SJCRH30 (cell line): ENCODE results near the gene NIT2. TPM values are rescaled to one million over a fixed set of nuclear protein-coding genes. Genes with fewer than 3 reads are reported as not detected.
A peak's percentile ranks its signal among the peaks of the same experiment; 100 is the strongest.

ENCODE experiments used
- DNase-seq, 2 experiments: peaks; one replicate each; pipeline ENCODE4 v3.0.0-alpha.2; 2015 to 2020
- H3K27ac ChIP-seq: fragments of 250-450 bp; sonication (Bioruptor Pico); 2 replicates; pipeline ENCODE4 v1.5.1; 2020; ENCODE audit warnings: mild to moderate bottlenecking, moderate library complexity
- H3K27me3 ChIP-seq: fragments of 250-450 bp; sonication (Bioruptor Pico); 2 replicates; pipeline ENCODE4 v1.5.1; 2020; ENCODE audit warnings: mild to moderate bottlenecking, moderate library complexity
- H3K36me3 ChIP-seq: fragments of 250-450 bp; sonication (Bioruptor Pico); 2 replicates; pipeline ENCODE4 v1.5.1; 2020; ENCODE audit warnings: mild to moderate bottlenecking, moderate library complexity
- H3K4me1 ChIP-seq: fragments of 250-450 bp; sonication (Bioruptor Pico); 2 replicates; pipeline ENCODE4 v1.5.1; 2020; ENCODE audit warnings: mild to moderate bottlenecking, moderate library complexity
- H3K4me3 ChIP-seq: fragments of 250-450 bp; sonication (Bioruptor Pico); 2 replicates; pipeline ENCODE4 v1.5.1; 2020; ENCODE audit warnings: mild to moderate bottlenecking, moderate library complexity
- H3K9me3 ChIP-seq: fragments of 250-450 bp; sonication (Bioruptor Pico); replicated peaks from 2 replicates; pipeline ENCODE4 v1.5.1; 2020; ENCODE audit warnings: mild to moderate bottlenecking, moderate library complexity
- total RNA-seq: library from RNA; depleted of rRNA; stranded (reverse); fragments of >200 nt; shearing (Covaris generic); gene quantifications from 2 replicates; pipeline ENCODE4 v1.2.3, GENCODE V29; 2014

The NIT2 gene
- total RNA-seq, 1 experiment from 2014 or later: 47.8 TPM

- DNase-seq: no peak
- Histone ChIP-seq H3K27ac (no peak overlapping the region), H3K27me3 (no peaks in the 10 kb centered on the region), H3K36me3 (peaks cover 56% of the 10 kb centered on the region), H3K9me3 (no peaks in the 10 kb centered on the region), H3K4me3 (no peak overlapping the region), H3K4me1 (no peaks in the 10 kb centered on the region)
Observed at GRCh38 chr3:100359035-100359434, 24.5 kb downstream of the NIT2 start.

- H3K36me3 ChIP-seq: peaks cover 56% of the 10 kb centered on the region
- H3K27me3 ChIP-seq: no peaks in the 10 kb centered on the region
- DNase-seq: no peak
- no peaks in the 10 kb centered on the region for H3K9me3 ChIP-seq
- H3K27ac ChIP-seq: no peak overlapping the region
- H3K4me3 ChIP-seq: no peak overlapping the region
- no peaks in the 10 kb centered on the region for H3K4me1 ChIP-seq
Observed at GRCh38 chr3:100360757-100361496, 26.4 kb downstream of the NIT2 start.

DNA sequence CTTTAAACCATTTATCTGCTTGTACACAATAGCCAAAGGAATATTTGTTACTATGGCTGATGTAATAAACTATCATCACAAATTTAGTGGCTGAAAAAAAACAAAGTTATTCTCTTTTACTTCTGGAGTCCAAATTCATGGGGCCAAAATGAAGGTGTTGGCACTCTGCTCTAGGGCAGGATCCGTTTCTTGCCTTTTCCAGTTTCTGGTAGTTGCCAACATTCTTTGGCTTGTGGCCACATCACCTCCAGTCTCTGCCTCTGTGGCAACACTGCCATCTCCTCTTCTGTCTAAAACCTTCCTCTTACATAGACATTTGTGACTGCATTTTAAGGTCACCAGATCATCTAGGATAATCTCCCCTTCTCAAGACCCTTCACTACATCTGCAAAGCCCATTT lies 27.3 kb downstream of the NIT2 start:
- no peaks in the 10 kb centered on the region for H3K4me1 ChIP-seq
- no peak for DNase-seq
- H3K27me3 ChIP-seq: no peaks in the 10 kb centered on the region
- no peaks in the 10 kb centered on the region for H3K9me3 ChIP-seq
- H3K27ac ChIP-seq: no peak overlapping the region
- no peak overlapping the region for H3K4me3 ChIP-seq
- peaks cover 59% of the 10 kb centered on the region for H3K36me3 ChIP-seq

DNA sequence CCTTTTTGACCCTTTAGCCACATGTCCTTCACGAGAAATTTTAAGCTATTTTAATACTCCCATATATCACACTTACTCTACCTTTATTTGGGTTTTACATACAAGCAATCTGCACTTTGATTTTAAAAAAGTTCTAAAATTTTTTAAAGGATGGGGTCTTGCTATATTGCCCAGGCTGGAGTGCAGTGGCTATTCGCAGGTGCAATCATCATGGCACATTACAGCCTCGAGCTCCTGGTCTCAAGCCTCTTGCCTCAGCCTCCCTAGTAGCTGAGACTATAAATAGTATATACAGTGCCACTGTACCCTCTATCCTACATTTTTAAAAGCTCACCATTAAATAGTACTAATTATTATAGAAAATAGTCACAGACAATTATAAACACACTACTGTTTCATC lies 29.9 kb downstream of the NIT2 start:
- Histone ChIP-seq H3K4me1 (no peaks in the 10 kb centered on the region), H3K27me3 (no peaks in the 10 kb centered on the region), H3K36me3 (peaks cover 75% of the 10 kb centered on the region)

GRCh38 chr3:100366424-100366823 lies 31.9 kb downstream of the NIT2 start:
- Histone ChIP-seq H3K4me3 (no peak overlapping the region), H3K4me1 (no peaks in the 10 kb centered on the region), H3K9me3 (no peaks in the 10 kb centered on the region), H3K27me3 (no peaks in the 10 kb centered on the region), H3K36me3 (peaks cover 87% of the 10 kb centered on the region), H3K27ac (no peak overlapping the region)
- no peak for DNase-seq

More for the DNA sequence above, 29.9 kb downstream of the NIT2 start:
- H3K9me3 ChIP-seq: no peaks in the 10 kb centered on the region
- no peak overlapping the region for H3K27ac ChIP-seq
- no peak for DNase-seq
- H3K4me3 ChIP-seq: no peak overlapping the region

DNA sequence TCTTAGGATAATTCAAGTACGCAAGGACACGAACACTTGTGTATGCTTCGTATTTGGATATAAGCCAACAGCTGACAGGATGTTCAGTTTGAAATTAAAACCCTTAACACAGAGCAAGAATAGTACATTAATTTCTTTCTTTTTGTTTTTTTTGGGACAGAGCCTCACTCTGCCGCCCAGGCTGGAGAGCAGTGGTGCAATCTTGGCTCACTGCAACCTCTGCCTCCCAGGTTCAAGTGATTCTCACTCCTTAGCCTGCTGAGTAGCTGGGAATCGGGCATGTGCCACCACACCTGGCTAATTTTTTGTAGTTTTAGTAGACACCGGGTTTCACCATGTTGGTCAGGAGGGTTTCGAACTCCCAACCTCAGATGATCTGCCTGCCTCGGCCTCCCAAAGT lies 33.9 kb downstream of the NIT2 start:
- H3K4me3 ChIP-seq: no peak overlapping the region
- H3K36me3 ChIP-seq: peaks cover 87% of the 10 kb centered on the region
- no peaks in the 10 kb centered on the region for H3K4me1 ChIP-seq
- no peaks in the 10 kb centered on the region for H3K9me3 ChIP-seq
- no peaks in the 10 kb centered on the region for H3K27me3 ChIP-seq
- H3K27ac ChIP-seq: no peak overlapping the region
- peak in 1 of 2 experiments; percentile 18 for DNase-seq

DNA sequence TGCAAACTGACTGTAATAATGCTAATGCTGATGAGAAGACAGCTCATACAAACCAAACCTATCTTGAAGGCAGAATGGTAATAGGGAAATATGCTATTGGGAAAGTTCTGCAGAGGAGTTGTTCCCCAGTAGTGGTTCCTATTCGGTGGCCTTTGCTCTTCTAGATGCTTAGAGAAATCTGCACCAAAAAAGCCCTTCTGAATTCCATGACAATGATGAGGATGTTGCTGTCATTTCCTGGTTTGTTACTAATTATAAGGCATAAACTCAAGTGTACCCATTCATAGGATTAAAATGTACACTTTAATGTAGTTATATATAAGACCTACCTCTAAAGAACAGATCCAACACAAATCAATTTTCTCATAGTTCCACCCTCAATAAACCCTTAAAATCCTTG lies 36.2 kb downstream of the NIT2 start:
- peaks cover 82% of the 10 kb centered on the region for H3K36me3 ChIP-seq
- H3K4me3 ChIP-seq: no peak overlapping the region
- H3K9me3 ChIP-seq: no peaks in the 10 kb centered on the region
- DNase-seq: no peak
- no peaks in the 10 kb centered on the region for H3K27me3 ChIP-seq
- H3K27ac ChIP-seq: no peak overlapping the region
- H3K4me1 ChIP-seq: no peaks in the 10 kb centered on the region

- no peak overlapping the region for H3K4me3 ChIP-seq
- H3K27me3 ChIP-seq: no peaks in the 10 kb centered on the region
- H3K4me1 ChIP-seq: no peaks in the 10 kb centered on the region
- no peak overlapping the region for H3K27ac ChIP-seq
- DNase-seq: no peak
- H3K36me3 ChIP-seq: peaks cover 83% of the 10 kb centered on the region
- no peaks in the 10 kb centered on the region for H3K9me3 ChIP-seq
Observed at GRCh38 chr3:100374521-100374920, 40.0 kb downstream of the NIT2 start.

DNA sequence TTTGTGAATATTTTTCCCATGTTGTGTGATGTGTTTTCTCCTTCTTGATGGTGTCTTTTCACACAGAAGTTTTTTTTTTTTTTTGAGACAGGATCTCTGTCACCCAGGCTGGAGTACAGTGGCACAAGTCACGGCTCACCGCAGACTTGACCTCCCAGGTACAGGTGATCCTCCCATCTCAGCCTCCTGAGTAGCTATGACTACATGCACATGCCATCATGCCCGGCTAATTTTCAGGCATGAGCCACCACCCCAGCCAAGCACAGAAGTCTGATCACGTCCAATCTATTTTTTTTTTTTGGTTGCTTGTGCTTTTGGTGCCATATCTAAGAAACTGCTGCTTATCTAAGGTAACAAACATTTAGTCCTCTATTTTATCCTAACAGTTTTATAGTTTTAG lies 41.7 kb downstream of the NIT2 start:
- DNase-seq: no peak
- Histone ChIP-seq H3K27me3 (no peaks in the 10 kb centered on the region), H3K9me3 (no peaks in the 10 kb centered on the region), H3K27ac (no peak overlapping the region), H3K36me3 (peaks cover 85% of the 10 kb centered on the region), H3K4me3 (no peak overlapping the region), H3K4me1 (no peaks in the 10 kb centered on the region)

- Histone ChIP-seq H3K27ac (no peak overlapping the region), H3K4me1 (no peaks in the 10 kb centered on the region), H3K27me3 (no peaks in the 10 kb centered on the region), H3K4me3 (no peak overlapping the region), H3K36me3 (peaks cover 82% of the 10 kb centered on the region), H3K9me3 (peaks cover 5% of the 10 kb centered on the region; the same call in 1 of the 2 replicates)
- DNase-seq: no peak
Observed at GRCh38 chr3:100384733-100385525, 50.4 kb downstream of the NIT2 start.

GRCh38 chr3:100386437-100387074 lies 52.0 kb downstream of the NIT2 start:
- Histone ChIP-seq H3K4me1 (no peaks in the 10 kb centered on the region), H3K27ac (no peak overlapping the region), H3K9me3 (peaks cover 5% of the 10 kb centered on the region; the same call in 1 of the 2 replicates), H3K36me3 (peaks cover 67% of the 10 kb centered on the region), H3K27me3 (no peaks in the 10 kb centered on the region), H3K4me3 (no peak overlapping the region)
- no peak for DNase-seq

DNA sequence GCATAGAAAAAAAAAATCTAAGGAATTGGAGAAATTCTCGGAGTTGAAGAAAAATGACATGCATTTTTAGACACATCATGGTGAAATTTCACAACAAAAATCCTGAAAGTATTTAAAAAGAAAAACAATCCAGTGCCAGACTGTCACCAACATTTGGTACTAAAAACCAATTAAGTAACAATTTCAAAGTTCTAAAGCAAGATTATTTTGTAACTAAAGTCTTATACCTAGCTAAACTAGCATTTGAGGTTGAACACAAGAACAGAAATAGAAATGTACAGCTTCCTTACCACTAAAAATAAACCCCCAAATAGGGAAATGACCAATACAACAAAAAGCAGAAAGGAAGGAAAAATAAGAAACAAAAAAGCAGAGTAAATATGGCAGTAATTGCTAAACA lies 54.5 kb downstream of the NIT2 start:
- Histone ChIP-seq H3K36me3 (peaks cover 55% of the 10 kb centered on the region), H3K4me3 (no peak overlapping the region), H3K27ac (no peak overlapping the region), H3K9me3 (peaks cover 5% of the 10 kb centered on the region; the same call in 1 of the 2 replicates), H3K27me3 (no peaks in the 10 kb centered on the region), H3K4me1 (no peaks in the 10 kb centered on the region)
- no peak for DNase-seq

DNA sequence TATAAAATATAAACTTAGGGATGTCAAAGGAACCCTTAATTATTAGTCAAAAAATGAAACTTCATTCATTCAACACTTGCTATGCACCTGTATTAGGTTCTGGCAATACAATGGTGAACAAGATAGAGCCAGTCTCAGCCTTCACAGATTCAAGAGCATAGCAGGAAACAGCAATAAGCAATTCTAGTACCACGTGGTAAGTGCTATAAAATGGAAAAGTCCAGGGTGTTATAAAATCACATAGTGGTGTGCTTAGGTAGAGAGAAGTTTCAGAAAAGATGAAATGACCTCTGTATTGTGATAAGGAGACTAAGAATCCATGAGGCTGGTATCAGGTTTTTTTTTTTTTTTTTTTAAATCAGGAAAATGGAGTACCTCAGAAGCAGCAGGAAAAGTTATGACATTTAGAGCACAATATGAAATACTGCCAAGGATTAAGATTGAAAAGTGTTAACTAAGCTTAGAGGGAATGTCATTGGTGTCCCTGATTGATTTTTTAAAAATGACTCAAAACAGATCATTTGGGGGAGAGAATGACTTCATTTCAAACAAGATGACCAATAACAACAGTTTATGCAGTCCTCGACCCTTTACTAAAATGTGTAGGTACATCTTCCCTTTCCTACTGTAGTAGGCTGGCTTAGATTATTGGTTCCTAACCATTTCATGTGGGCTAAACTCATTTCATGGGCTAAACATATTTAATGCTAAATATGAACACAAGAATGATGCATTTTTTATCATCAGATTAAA lies 61.3 kb downstream of the NIT2 start:
- H3K9me3 ChIP-seq: no peaks in the 10 kb centered on the region
- no peaks in the 10 kb centered on the region for H3K27me3 ChIP-seq
- no peak overlapping the region for H3K4me3 ChIP-seq
- no peak for DNase-seq
- no peak overlapping the region for H3K27ac ChIP-seq
- peaks cover 28% of the 10 kb centered on the region for H3K36me3 ChIP-seq
- no peaks in the 10 kb centered on the region for H3K4me1 ChIP-seq

GRCh38 chr3:100396967-100397366 lies 62.4 kb downstream of the NIT2 start:
- no peak for DNase-seq
- H3K27me3 ChIP-seq: no peaks in the 10 kb centered on the region
- H3K9me3 ChIP-seq: no peaks in the 10 kb centered on the region
- peaks cover 26% of the 10 kb centered on the region for H3K36me3 ChIP-seq
- no peaks in the 10 kb centered on the region for H3K4me1 ChIP-seq
- no peak overlapping the region for H3K4me3 ChIP-seq
- no peak overlapping the region for H3K27ac ChIP-seq
